Measurements from ENCODE around the gene ARHGAP24. TPM values are rescaled to one million over a fixed set of nuclear protein-coding genes. Genes with fewer than 3 reads are reported as not detected.

The ARHGAP24 gene
- total RNA-seq, 1 donor from 2014 or later: 9.9 TPM

DNA sequence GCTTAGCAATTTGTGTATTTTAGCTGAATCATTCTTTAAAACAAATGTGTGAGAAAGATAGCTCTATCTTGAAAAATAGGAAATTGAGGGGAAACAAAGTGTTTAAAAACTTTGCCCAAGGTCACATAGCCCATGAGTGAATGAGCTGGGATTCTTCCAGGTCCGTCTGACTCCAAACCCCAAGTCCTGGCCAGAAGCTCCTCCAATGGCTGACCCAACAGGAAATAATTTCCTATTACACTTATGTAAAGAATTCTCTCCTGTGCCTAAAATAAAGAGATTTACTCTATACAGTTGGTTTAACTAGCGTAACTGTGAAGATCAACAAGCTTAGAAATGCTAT, 287.6 kb downstream of the ARHGAP24 start:
- H3K4me3 ChIP-seq (ENCODE audit: low read depth, low read length): no peak overlapping the region
- TF ChIP-seq, protein P1, sequence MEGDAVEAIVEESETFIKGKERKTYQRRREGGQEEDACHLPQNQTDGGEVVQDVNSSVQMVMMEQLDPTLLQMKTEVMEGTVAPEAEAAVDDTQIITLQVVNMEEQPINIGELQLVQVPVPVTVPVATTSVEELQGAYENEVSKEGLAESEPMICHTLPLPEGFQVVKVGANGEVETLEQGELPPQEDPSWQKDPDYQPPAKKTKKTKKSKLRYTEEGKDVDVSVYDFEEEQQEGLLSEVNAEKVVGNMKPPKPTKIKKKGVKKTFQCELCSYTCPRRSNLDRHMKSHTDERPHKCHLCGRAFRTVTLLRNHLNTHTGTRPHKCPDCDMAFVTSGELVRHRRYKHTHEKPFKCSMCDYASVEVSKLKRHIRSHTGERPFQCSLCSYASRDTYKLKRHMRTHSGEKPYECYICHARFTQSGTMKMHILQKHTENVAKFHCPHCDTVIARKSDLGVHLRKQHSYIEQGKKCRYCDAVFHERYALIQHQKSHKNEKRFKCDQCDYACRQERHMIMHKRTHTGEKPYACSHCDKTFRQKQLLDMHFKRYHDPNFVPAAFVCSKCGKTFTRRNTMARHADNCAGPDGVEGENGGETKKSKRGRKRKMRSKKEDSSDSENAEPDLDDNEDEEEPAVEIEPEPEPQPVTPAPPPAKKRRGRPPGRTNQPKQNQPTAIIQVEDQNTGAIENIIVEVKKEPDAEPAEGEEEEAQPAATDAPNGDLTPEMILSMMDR (conservative IDR thresholded peaks at IDR 0.05; ENCODE audit: low read depth, low read length): no peak
- no peak for DNase-seq (ENCODE audit: low read depth)

DNA sequence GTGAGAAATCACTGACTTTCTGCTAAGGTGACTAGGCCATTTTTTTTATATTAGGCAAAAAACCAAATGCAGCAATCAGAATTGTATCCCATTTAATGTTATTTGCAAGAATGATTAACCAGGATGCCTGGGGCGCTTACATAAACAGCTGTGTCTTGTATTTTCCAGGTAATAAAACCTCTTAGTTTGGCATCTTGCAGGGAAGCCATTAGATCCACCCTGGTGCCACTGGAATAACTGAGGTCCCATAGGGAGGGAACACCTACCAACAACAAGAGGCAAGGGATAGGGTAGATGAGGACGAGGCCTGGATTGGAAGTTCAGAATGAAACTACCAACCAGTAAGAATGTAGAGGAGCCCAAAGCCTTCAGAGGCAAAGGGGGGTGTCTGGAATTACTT, 288.3 kb downstream of the ARHGAP24 start:
- no peak overlapping the region for H3K4me3 ChIP-seq (ENCODE audit: low read depth, low read length)
- no peak for DNase-seq (ENCODE audit: low read depth)

DNA sequence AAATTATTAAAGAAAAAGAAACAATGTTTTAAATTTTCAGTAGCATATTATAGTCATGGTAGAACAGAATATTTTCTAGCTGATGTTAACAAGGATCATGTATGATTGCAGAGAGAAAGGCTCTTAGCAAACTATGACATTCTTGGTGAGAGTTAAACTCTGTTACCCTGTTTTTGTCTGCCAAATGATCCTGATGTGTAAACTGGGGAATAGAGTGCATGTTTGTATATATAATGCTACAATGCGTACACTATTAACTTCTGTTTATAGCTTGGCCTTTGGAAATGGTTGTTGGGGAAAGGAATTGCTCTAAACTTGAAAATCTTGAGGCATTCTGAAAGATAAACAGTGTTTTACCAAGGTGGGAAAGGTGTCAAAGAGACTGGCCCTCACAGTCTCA, 292.7 kb downstream of the ARHGAP24 start:
- DNase-seq (ENCODE audit: low read depth): no peak
- H3K4me3 ChIP-seq (ENCODE audit: low read depth, low read length): no peak overlapping the region
- TF ChIP-seq, protein P1 (conservative IDR thresholded peaks at IDR 0.05; ENCODE audit: low read depth, low read length): no peak

More for the DNA sequence above, 288.3 kb downstream of the ARHGAP24 start:
- TF ChIP-seq, protein P1 (conservative IDR thresholded peaks at IDR 0.05; ENCODE audit: low read depth, low read length): no peak

DNA sequence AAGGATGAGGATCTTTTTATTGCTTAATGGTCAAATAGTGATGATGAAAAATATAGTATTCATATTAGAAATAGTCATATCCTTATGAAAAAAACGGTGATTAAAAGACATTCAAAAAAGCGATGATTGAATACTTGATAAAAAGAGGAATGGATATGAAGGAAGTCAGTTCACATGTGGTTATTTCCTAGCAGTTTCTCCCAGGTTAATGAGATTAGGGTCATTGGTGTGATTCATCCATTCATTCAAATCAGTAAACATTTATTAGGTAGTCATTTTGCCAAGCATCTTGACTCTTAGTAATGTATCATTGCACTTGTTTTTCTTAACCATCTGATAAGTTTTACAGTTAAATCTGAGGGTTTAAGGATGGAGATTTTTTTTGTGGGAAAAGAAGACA, 294.1 kb downstream of the ARHGAP24 start:
- no peak for DNase-seq (ENCODE audit: low read depth)
- TF ChIP-seq, protein P1 (conservative IDR thresholded peaks at IDR 0.05; ENCODE audit: low read depth, low read length): no peak
- no peak overlapping the region for H3K4me3 ChIP-seq (ENCODE audit: low read depth, low read length)

DNA sequence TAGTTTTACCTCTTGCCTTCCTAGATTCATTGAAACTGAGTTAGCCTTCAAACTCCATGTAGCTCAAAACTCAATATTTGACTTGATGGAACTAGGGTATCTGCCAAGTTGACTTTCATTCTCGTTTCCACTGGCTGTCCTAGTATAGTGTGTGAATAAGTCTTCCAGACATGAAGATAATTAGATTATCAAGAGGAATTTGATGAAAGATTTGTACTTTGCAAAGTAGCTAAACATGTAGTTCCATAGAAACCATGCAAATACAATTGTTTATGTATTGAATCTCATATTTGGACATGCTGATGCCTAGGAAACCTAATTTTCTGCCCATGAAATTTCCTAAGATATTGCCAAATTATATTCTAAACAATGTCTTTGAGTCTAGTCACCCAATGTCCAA, 297.5 kb downstream of the ARHGAP24 start:
- DNase-seq (ENCODE audit: low read depth): no peak
- H3K4me3 ChIP-seq (ENCODE audit: low read depth, low read length): no peak overlapping the region
- TF ChIP-seq, protein P1 (conservative IDR thresholded peaks at IDR 0.05; ENCODE audit: low read depth, low read length): no peak

DNA sequence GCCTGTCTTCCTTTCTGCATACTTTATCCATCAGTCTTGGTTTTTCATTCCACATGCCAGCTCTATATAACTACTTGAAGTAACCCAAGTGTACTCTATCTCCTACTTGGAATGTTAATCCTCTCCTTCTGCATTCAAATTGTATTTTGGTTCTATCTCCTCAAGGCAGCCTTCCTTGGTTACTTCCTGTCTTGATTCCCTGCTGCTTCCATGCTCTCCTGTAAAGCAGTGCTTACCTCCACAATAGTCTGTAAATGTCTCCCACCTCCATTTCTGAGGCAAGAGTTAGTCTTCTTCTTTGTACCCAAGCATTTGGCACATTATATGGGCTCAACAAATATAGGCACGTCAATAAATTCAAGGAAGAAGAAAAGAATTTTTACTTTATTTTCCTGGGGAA, 298.4 kb downstream of the ARHGAP24 start:
- TF ChIP-seq, protein P1 (conservative IDR thresholded peaks at IDR 0.05; ENCODE audit: low read depth, low read length): no peak
- DNase-seq (ENCODE audit: low read depth): no peak
- H3K4me3 ChIP-seq (ENCODE audit: low read depth, low read length): no peak overlapping the region

DNA sequence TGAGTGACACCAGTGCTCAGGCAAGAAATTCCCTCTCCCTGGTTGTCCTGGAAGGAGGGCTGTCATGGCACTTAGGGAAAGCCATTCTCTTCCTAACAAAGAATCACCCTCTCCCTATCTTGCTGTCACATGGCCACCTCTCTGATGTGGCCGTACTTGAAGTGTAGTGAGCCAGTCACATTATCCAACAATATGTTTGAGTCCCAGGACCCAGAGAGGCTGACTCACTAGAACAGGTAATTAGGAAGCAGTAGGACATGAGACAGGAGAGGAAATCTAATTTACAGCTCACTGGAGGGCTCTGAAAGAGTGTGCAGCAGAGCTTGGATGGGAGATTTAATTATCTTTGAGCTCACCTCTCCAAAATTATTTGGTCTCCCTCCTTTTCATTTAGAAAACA, 299.1 kb downstream of the ARHGAP24 start:
- H3K4me3 ChIP-seq (ENCODE audit: low read depth, low read length): no peak overlapping the region
- TF ChIP-seq, protein P1 (conservative IDR thresholded peaks at IDR 0.05; ENCODE audit: low read depth, low read length): no peak
- no peak for DNase-seq (ENCODE audit: low read depth)

All from epithelial cell of proximal tubule (primary cell).